Measurements from ENCODE around the gene MEGF9. TPM values are rescaled to one million over a fixed set of nuclear protein-coding genes. Genes with fewer than 3 reads are reported as not detected.
A peak's percentile ranks its signal among the peaks of the same experiment; 100 is the strongest.

The MEGF9 gene
- total and polyA plus RNA-seq, 2 of the 13 experiments (the other 11 are each of a cell fraction or from before 2014, with no cell fraction given), result 3.1 to 3.3 TPM

- TF ChIP-seq ETS1 (CRISPR knock-in tag; IDR thresholded peaks at IDR 0.05) (no peak), TBL1XR1 (IDR thresholded peaks at IDR 0.05; ENCODE audit: borderline replicate concordance, low read length, partially characterized antibody) (peak; percentile 72), GFI1 (CRISPR knock-in tag; IDR thresholded peaks at IDR 0.05; ENCODE audit: borderline replicate concordance) (peak; percentile 80), SMARCE1 (IDR thresholded peaks at IDR 0.05; ENCODE audit: borderline replicate concordance) (no peak), ZNF891 (CRISPR knock-in tag; IDR thresholded peaks at IDR 0.05) (no peak), ZSCAN5A (CRISPR knock-in tag; IDR thresholded peaks at IDR 0.05; ENCODE audit: borderline replicate concordance) (no peak), GATA4 (IDR thresholded peaks at IDR 0.05; ENCODE audit: borderline replicate concordance, low read depth) (no peak), ZNF101 (CRISPR knock-in tag; IDR thresholded peaks at IDR 0.05; ENCODE audit: borderline replicate concordance, low read depth) (no peak), ZNF879 (CRISPR knock-in tag; IDR thresholded peaks at IDR 0.05) (no peak), ZBTB25 (CRISPR knock-in tag; IDR thresholded peaks at IDR 0.05) (no peak), ONECUT2 (CRISPR knock-in tag; IDR thresholded peaks at IDR 0.05) (no peak), YEATS4 (CRISPR knock-in tag; IDR thresholded peaks at IDR 0.05; ENCODE audit: borderline replicate concordance) (no peak), FIP1L1 (IDR thresholded peaks at IDR 0.05; ENCODE audit: borderline replicate concordance, insufficient read depth, low read depth, low read length) (no peak), MZF1 (CRISPR knock-in tag; IDR thresholded peaks at IDR 0.05; ENCODE audit: borderline replicate concordance) (no peak), ZNF556 (CRISPR knock-in tag; IDR thresholded peaks at IDR 0.05; ENCODE audit: borderline replicate concordance) (no peak), SIX4 (CRISPR knock-in tag; IDR thresholded peaks at IDR 0.05) (0 out of 2 replicates have a peak, but pooled peaks have one; percentile 15), ZBTB1 (CRISPR knock-in tag; IDR thresholded peaks at IDR 0.05; ENCODE audit: borderline replicate concordance) (no peak), ZNF781 (CRISPR knock-in tag; IDR thresholded peaks at IDR 0.05; ENCODE audit: borderline replicate concordance, not compliant biosample characterization) (no peak), ZUFSP (CRISPR knock-in tag; IDR thresholded peaks at IDR 0.05; ENCODE audit: borderline replicate concordance) (no peak), MYPOP (CRISPR knock-in tag; IDR thresholded peaks at IDR 0.05) (no peak; the same call in 1 of the 2 replicates), THAP11 (CRISPR knock-in tag; IDR thresholded peaks at IDR 0.05) (peak; percentile 73), FOXJ3 (CRISPR knock-in tag; IDR thresholded peaks at IDR 0.05; ENCODE audit: borderline replicate concordance) (peak; percentile 91), SRSF4 (IDR thresholded peaks at IDR 0.05; ENCODE audit: low read depth, low read length, poor library complexity, severe bottlenecking) (no peak)
These were observed 21.3 kb upstream of the MEGF9 start (continued) for GRCh38 chr9:120735415-120736126.
